OCI-LY7 (cell line): ENCODE results near the gene SEMA4D. TPM values are rescaled to one million over a fixed set of nuclear protein-coding genes. Genes with fewer than 3 reads are reported as not detected.

Experiments
- BruUV-seq: library from RNA; stranded (reverse); fragments of 400-500 nt; replicated peaks from 2 replicates; lab custom pipeline; 2021; lab: Mats Ljungman, UMichigan
- CTCF ChIA-PET: fragments of 300-600 bp; sonication (Branson Sonifier 250); formaldehyde crosslinking; loops from one replicate; lab custom pipeline; 2022; ENCODE audit warnings: antibody characterized with exemption; ENCODE audit not compliant: unreplicated experiment; lab: Charles Lee
- POLR2A ChIA-PET: fragments of 300-600 bp; sonication (Branson Sonifier 250); formaldehyde crosslinking; loops from one replicate; lab custom pipeline; 2022; ENCODE audit warnings: antibody characterized with exemption; lab: Charles Lee
- DNase-seq: peaks from one replicate; pipeline ENCODE4 v3.0.0-alpha.2; 2015; ENCODE audit warnings: low spot score
- H2AFZ ChIP-seq: fragments of 200-600 bp; sonication (generic), shearing (Covaris generic); 2 replicates; pipeline ENCODE4 v1.6.1; 2014; ENCODE audit warnings: mild to moderate bottlenecking, antibody characterized with exemption, low read length, moderate library complexity
- H3K27ac ChIP-seq: fragments of 200-600 bp; sonication (generic); 2 replicates; pipeline ENCODE4 v1.5.1; 2014; ENCODE audit warnings: mixed run types, low read depth, mild to moderate bottlenecking, moderate library complexity, low read length, inconsistent platforms; ENCODE audit not compliant: poor library complexity, severe bottlenecking
- H3K36me3 ChIP-seq: fragments of 200-600 bp; sonication (generic); 2 replicates; pipeline ENCODE4 v1.6.1; 2014; ENCODE audit warnings: mild to moderate bottlenecking, antibody characterized with exemption, low read length, moderate library complexity, mixed read lengths; ENCODE audit not compliant: insufficient read depth
- H3K4me1 ChIP-seq: fragments of 200-600 bp; sonication (generic); 2 replicates; pipeline ENCODE4 v1.5.1; 2014; ENCODE audit warnings: mild to moderate bottlenecking, low read length; ENCODE audit not compliant: insufficient read depth, poor library complexity, severe bottlenecking
- H3K4me2 ChIP-seq: fragments of 200-600 bp; sonication (generic); 2 replicates; pipeline ENCODE4 v1.6.1; 2014; ENCODE audit warnings: mild to moderate bottlenecking, low read length
- H3K4me3 ChIP-seq: fragments of 200-600 bp; sonication (generic); 2 replicates; pipeline ENCODE4 v1.5.1; 2014; ENCODE audit warnings: mild to moderate bottlenecking, low read depth, low read length; ENCODE audit not compliant: poor library complexity, severe bottlenecking
- H3K79me2 ChIP-seq: fragments of 200-600 bp; sonication (generic); 2 replicates; pipeline ENCODE4 v1.6.1; 2016; ENCODE audit warnings: low read depth, mild to moderate bottlenecking, low read length, moderate library complexity, mixed read lengths; ENCODE audit not compliant: insufficient read depth
- H3K9me2 ChIP-seq: fragments of 200-600 bp; sonication (generic); 2 replicates; pipeline ENCODE4 v1.6.1; 2016; ENCODE audit warnings: mild to moderate bottlenecking, low read length, mixed read lengths; ENCODE audit not compliant: insufficient read depth
- H3K9me3 ChIP-seq: fragments of 200-600 bp; sonication (generic); 2 replicates; pipeline ENCODE4 v1.6.1; 2014; ENCODE audit warnings: mild to moderate bottlenecking, mixed run types, low read length, mixed read lengths
- H4K20me1 ChIP-seq: fragments of 200-600 bp; sonication (generic); 2 replicates; pipeline ENCODE4 v1.6.1; 2014; ENCODE audit warnings: mild to moderate bottlenecking, antibody characterized with exemption, low read length, moderate library complexity, mixed read lengths; ENCODE audit not compliant: insufficient read depth
- CTCF ChIP-seq: fragments of 200-600 bp; sonication (generic); conservative IDR thresholded peaks from 2 replicates; pipeline ENCODE4 v1.5.1; 2014; ENCODE audit warnings: mild to moderate bottlenecking, antibody characterized with exemption, low read length, moderate library complexity, mixed read lengths
- EZH2phosphoT487 ChIP-seq: fragments of 200-600 bp; sonication (generic); IDR thresholded peaks from 2 replicates; pipeline ENCODE4 v1.6.1; 2018; ENCODE audit warnings: low read depth, borderline replicate concordance, mild to moderate bottlenecking, mixed run types, antibody characterized with exemption, low read length, moderate library complexity, mixed read lengths
- intact Hi-C: fragments of 100-400 bp; cut with micrococcal nuclease; formaldehyde crosslinking; loops from one replicate; pipeline ENCODE4 v1.10.0; 2022; ENCODE audit not compliant: unreplicated experiment
- total RNA-seq, 2 experiments: library from RNA; depleted of rRNA in 1 of 2; stranded (reverse); fragments of >200 nt in 1 of 2; shearing (Covaris generic) in 1 of 2; gene quantifications; 2 replicates each; pipeline ENCODE4 v1.2.3, GENCODE V29; 2014 to 2022

Gene SEMA4D
- total RNA-seq, 2 experiments from 2014 or later: 28.5 to 60.5 TPM

DNA sequence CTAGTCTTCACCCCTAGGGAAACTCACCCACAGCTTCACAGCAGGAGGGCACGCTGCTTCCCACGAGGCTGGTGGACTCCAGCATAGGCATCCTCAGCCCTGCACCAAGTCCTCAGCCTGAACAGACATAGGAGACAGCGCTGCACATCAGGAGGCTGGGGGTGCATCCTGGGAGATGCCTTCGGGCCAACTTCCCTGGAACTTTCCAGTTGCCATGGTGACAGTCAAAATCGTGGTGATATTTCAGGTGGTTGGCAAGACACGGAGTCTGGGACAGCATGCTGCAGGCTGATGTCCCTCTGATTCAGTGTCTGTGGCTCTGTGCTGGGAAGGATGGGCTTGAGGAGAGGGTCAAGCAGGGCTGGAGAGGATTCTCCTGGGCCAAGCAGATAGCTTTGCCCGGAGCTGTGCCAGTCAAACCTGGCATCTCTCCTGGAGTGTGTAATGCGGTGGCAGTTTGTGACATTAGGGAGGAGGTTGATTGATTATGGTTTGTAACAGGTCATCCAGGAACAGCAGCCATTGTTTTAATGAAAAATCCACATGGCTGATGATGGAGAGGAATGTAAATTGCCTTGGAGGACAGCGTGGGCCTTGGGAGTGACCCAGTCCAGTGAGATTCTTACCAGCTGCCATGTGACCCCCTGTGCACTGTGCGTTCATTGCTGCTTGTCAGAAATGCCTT, 35.6 kb upstream of the SEMA4D start:
- no peaks in the 10 kb centered on the region for H3K79me2 ChIP-seq
- DNase-seq: no peak
- H3K4me1 ChIP-seq: peaks cover 19% of the 10 kb centered on the region
- BruUV-seq: no TSS peak
- H3K36me3 ChIP-seq: no peaks in the 10 kb centered on the region
- ChIA-PET CTCF (no interaction called here), POLR2A (interaction anchor here (1.0 to 1.3 kb wide), 2 partner anchors 11 to 17 kb away, joined by 3 read pairs; no protein-coding TSS in a partner anchor)
- no peak overlapping the region for H2AFZ ChIP-seq
- intact Hi-C loops: no loop called here
- H3K9me3 ChIP-seq: no peaks in the 10 kb centered on the region; the same call in 1 of the 2 replicates
- no peak overlapping the region for H3K4me3 ChIP-seq
- H4K20me1 ChIP-seq: no peaks in the 10 kb centered on the region
- no peak overlapping the region for H3K4me2 ChIP-seq
- H3K9me2 ChIP-seq: no peaks in the 10 kb centered on the region
- TF ChIP-seq CTCF (no peak), EZH2phosphoT487 (no peak)
- no peak overlapping the region for H3K27ac ChIP-seq

DNA sequence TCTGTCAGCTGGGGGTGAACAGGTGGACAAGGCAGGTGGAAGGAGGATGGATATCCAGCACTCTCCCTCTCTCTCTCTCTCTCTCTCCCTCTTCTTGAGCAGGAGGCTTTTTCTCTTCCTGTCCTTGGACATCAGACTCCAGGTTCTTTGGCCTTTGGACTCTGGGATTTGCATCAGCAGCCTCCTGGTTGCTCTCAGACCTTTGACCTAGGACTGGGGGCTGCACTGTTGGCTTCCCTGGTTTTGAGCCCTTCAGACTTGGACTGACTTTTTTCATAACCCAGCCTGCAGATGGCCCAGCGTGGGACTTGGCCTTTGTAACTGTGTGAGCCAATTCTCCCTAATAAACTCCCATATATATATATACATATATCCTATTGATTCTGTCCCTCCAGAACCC, 35.0 kb upstream of the SEMA4D start:
- TF ChIP-seq CTCF (no peak), EZH2phosphoT487 (no peak)
- no peak for DNase-seq
- Histone ChIP-seq H2AFZ (no peak overlapping the region), H3K4me2 (no peak overlapping the region), H3K4me1 (peaks cover 19% of the 10 kb centered on the region), H3K9me3 (no peaks in the 10 kb centered on the region; the same call in 1 of the 2 replicates), H3K9me2 (no peaks in the 10 kb centered on the region), H3K4me3 (no peak overlapping the region), H4K20me1 (no peaks in the 10 kb centered on the region), H3K27ac (no peak overlapping the region), H3K79me2 (no peaks in the 10 kb centered on the region), H3K36me3 (no peaks in the 10 kb centered on the region)
- BruUV-seq: no TSS peak
- intact Hi-C loops: no loop called here
- CTCF ChIA-PET: no interaction called here
- POLR2A ChIA-PET: interaction anchor here (1.0 kb wide), 1 partner anchor 18 kb away, joined by 3 read pairs; no protein-coding TSS in a partner anchor

- no peaks in the 10 kb centered on the region for H3K79me2 ChIP-seq
- no peaks in the 10 kb centered on the region for H3K36me3 ChIP-seq
- DNase-seq: no peak
- no peak overlapping the region for H3K27ac ChIP-seq
- peaks cover 19% of the 10 kb centered on the region for H3K4me1 ChIP-seq
- ChIA-PET POLR2A (interaction anchor here (1.2 kb wide), 1 partner anchor 22 kb away, joined by 4 read pairs; no protein-coding TSS in a partner anchor), CTCF (no interaction called here)
- H3K9me2 ChIP-seq: no peaks in the 10 kb centered on the region
- intact Hi-C loops: no loop called here
- no peaks in the 10 kb centered on the region for H4K20me1 ChIP-seq
- BruUV-seq: no TSS peak
- H3K9me3 ChIP-seq: no peaks in the 10 kb centered on the region; the same call in 1 of the 2 replicates
- no peak overlapping the region for H3K4me2 ChIP-seq
- H3K4me3 ChIP-seq: no peak overlapping the region
- H2AFZ ChIP-seq: no peak overlapping the region
- TF ChIP-seq CTCF (no peak), EZH2phosphoT487 (no peak)
Observed at GRCh38 chr9:89532478-89532877, 34.6 kb upstream of the SEMA4D start.
